Measurements from ENCODE around the gene PEX14.
"Not testable (repeated sequence)": the region's sequence is repeated elsewhere in the genome, so short reads cannot be mapped to it uniquely, and the experiment has no call there.

PEX14 gene

DNA sequence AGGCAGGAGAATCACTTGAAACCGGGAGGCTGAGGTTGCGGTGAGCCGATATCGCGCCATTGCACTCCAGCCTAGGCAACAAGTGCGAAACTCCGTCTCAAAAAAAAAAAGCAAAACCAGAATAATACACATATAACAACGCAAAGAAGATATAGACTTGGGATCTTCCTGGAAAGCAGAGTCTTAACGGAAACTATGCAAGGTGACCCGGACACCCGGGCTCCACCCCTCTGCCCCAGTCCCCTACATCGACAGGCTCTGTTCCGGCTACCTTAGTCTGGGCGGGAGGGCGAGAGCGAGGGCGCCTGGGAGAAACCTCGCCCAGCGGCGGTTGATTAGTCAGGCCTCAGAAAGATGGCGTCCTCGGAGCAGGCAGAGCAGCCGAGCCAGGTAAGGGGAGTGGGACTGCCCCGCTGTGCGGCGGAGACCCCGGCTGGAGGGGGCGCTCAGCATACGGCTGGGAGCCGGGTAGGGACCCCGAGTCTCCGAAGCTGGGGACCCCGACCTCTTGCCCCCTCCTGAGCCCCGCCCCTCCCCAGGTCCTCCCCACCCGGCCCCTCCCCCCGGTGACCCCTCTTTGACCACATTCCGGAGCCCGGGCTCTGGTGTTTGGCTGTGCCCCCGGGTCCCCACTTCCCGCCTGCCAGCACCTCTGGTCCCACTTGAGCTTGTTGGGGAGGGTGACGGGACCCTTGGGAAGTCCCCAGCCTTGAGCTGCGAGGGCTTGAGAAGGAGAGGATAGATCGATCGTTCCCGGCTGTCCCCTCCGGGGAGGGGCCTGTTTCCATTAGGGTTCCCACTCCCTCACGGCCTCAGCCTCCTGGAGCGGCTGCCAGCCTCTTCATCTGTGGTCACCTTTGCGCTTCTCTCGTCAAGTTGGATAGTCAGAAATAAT lies at the start of gene PEX14:
PEX14 (plus strand) TSS at position 338 of the 895 bp plus-strand sequence; CDS start at position 355, 17 bp downstream.
- peak; percentile 75 for DNase-seq (ENCODE audit: low spot score)

DNA sequence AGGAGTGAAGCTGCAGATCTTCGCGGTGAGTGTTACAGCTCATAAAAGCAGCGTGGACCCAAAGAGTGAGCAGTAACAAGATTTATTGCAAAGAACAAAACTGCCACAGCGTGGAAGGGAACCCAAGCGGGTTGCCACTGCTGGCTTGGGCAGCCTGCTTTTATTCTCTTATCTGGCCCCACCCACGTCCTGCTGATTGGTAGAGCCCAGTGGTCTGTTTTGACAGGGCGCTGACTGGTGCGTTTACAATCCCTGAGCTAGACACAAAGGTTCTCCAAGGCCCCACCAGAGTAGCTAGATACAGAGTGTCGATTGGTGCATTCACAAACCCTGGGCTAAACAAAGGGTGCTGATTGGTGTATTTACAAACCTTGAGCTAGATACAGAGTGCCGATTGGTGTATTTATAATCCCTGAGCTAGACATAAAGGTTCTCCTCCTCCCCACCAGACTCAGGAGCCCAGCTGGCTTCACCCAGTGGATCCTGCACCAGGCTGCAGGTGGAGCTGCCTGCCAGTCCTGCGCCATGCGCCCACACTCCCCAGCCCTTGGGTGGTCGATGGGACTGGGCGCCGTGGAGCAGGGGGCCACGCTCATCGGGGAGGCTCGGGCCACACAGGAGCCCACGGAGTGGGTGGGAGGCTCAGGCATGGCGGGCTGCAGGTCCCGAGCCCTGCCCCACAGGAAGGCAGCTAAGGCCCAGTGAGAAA lies 48.8 kb upstream of the PEX14 start:
- DNase-seq (ENCODE audit: low spot score), result not testable (repeated sequence)

DNA sequence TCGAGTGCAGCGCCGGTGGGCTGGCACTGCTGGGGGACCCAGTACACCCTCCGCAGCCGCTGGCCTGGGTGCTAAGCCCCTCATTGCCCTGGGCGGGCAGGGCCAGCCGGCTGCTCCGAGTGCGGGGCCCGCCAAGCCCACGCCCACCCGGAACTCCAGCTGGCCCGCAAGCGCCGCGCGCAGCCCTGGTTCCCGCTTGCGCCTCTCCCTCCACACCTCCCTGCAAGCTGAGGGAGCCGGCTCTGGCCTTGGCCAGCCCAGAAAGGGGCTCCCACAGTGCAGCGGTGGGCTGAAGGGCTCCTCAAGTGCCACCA lies 48.3 kb upstream of the PEX14 start:
- DNase-seq (ENCODE audit: low spot score), result not testable (repeated sequence)

DNA sequence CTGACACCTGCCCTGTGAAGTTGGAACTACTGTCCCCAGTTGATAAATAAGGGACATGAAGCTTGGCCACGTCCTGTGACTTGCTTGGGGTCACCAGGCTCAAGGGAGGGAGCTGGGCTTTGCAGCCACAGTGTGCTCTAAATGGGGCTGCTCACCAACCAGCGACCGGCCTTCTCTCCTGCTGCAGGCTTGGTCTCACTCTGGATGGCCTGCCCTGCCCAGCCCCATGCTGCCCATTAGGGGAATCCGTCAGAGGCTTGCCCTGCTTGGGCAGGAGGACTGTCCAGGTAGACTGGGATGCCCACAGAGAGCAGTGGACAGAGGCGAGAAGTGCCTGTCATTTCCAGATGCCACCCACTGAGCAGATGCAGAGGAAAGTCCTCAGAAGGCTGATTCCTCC lies 45.8 kb upstream of the PEX14 start:
- DNase-seq (ENCODE audit: low spot score), result no peak

DNA sequence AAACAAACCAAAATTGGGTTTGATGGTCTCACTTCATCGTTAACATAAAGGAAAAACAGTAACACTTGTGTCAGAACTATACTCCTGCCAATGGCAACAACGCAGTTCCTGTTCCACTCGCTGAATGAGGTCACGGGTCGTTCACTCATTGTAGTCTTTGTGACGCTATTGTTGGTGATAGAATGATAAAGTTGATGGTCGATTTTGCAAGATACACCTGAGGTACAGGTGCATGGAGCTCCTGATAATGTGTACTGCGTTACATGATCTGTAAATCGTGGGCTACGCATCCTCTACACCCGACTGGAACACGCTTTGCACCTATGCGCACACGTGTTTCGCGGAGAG lies 44.9 kb upstream of the PEX14 start:
- DNase-seq (ENCODE audit: low spot score), result no peak

- peak; percentile 82 for DNase-seq (ENCODE audit: low spot score)
Observed at GRCh38 chr1:10430216-10431069, 44.3 kb upstream of the PEX14 start, which contains the start of gene CENPS. CENPS (plus strand) TSS chr1:10430433; CDS start chr1:10430518, 85 bp downstream.

DNA sequence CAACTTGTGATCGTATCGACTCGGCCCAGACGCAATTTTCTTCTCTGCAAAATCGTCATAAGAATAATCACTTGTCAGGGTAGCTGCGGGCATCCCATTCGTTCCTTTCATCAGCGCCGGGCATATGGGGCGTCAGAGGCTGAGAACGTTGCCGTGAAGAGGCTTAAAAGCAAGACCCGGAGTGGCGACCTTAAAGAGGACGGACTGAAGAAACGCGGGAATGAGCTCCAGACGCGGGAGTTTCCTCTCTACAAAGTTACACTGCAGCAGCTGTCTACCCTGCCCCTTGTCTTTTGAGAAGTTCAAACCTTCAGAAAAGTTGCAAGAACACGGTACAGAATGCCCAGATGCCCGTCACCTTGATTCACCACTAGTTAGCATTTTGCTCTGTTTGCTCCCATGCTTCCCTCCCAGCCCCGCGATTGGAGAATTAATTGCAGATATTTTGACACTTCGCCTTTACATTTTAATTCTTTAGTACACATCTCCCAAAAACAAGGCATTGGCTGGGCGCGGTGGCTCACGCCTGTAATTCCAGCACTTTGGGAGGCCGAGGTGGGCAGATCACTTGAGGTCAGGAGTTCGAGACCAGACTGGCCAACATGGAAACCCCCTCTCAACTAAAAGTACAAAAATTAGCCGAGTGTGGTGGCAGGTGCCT lies 43.5 kb upstream of the PEX14 start:
- DNase-seq (ENCODE audit: low spot score), result no peak

DNA sequence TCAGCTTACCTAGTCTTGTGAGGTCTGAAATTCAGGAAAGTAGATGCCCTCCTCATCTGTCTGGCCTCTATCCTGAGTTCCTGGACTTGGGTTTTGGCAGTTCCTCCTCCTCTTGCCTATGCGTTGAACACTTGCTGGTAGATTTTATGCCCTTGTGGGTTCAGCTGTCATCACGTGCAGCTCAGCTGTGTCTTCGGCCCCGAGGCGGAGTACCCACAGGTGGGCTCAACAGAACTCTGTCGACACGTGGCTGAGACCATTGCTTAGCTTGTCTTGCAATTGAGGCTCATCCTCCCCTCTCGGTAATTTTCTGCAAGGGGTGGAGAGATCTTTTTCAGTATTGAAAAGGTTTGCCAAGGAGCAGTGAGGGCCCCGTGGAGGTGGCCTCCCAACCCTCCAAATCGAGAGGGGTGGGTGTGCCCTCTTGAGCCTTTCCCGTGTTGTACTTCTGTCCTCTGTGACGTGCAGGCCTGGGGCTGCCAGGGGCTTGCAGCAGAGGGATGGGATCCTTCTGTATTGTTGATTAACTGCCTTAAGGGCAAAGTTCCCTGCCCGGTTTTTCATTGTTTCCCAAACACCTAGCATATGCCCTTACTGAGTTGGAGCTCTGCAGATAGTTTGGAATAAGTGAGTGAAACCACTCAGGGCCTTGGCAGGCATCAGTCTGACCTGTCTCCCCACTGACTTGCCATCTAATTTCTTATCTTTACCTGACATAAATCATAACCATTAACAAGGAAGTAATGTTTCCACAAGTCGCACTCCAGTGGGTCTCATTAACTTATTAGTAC lies 41.6 kb upstream of the PEX14 start:
- no peak for DNase-seq (ENCODE audit: low spot score)

DNA sequence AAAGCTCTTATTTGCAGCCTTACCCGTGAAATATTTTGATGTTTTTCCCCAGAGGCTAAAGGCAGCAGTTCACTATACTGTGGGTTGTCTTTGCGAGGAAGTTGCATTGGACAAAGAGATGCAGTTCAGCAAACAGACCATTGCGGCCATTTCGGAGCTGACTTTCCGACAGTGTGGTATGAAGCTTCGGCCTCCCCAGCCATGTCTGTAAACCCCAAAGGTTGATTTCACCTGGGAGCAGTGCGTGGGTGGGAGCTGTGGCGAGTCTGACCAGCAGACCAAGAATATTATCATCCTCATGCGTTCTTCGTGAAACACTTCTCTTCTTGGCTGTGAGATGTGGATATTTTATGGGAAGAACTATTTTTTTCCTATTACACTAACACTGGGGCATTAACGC lies 41.0 kb upstream of the PEX14 start:
- no peak for DNase-seq (ENCODE audit: low spot score)

DNA sequence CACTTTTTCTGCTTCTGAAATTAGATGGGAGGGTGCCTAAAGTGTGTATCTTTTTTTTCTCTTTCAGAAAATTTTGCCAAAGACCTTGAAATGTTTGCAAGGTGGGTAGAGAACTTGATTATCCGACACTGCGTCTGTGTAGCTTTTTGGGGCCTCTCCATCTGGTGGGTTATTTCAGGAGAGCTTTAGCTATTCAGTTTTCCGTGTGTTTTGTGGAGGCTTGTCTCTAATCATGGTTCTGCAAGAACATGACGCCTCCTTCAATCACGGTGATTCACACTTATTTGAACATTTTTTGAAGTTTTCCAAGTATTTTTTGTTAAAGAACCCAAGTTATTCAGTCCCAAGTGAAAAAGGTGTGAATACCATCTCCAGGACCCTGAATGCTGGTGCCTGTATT lies 40.2 kb upstream of the PEX14 start:
- DNase-seq (ENCODE audit: low spot score), result no peak

GRCh38 chr1:10437052-10437451 lies 37.7 kb upstream of the PEX14 start:
- no peak for DNase-seq (ENCODE audit: low spot score)

- DNase-seq (ENCODE audit: low spot score), result no peak
Observed at GRCh38 chr1:10438677-10439163, 36.0 kb upstream of the PEX14 start.

GRCh38 chr1:10440305-10440704 lies 34.4 kb upstream of the PEX14 start:
- no peak for DNase-seq (ENCODE audit: low spot score)

DNA sequence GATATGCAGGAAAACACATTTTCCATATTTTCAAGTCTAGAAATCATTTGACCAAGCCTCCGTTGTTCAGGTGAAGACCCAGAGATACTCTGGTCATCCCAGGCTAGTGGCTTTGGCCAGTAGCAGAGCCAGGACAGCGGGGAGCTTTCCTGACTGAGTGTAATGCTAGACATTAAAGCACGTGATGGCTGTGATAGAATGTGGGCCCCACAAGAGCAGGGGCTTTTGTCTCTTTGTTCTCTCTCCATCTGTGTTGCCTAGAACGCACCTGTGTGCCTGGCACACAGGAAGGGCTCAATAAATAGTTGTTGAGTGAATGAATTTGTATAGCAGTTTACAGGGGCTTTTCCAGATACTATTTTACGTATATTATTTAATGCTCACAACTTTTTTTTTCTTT lies 34.0 kb upstream of the PEX14 start:
- no peak for DNase-seq (ENCODE audit: low spot score)

DNA sequence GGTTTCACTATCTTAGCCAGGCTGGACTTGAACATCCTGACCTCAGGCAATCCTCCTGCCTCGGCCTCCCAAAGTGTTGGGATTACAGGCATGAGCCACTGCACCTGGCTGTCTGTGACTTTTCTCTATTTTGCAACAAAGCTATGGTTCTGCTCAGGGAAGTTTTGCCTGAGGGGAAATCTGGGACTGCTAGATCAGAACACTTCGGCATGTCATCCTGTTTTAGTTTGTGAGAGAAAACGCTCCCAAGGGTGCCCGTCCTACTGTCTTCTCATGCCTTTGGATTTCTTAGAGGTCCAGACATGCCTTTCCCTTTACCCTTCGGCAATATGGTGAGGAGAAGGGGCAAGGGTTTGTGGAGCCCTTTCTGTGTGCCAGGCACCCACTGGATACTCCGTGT lies 30.5 kb upstream of the PEX14 start:
- DNase-seq (ENCODE audit: low spot score), result no peak

- DNase-seq (ENCODE audit: low spot score), result no peak
Observed at GRCh38 chr1:10444795-10445397, 29.9 kb upstream of the PEX14 start.

- no peak for DNase-seq (ENCODE audit: low spot score)
Observed at GRCh38 chr1:10446790-10447422, 27.8 kb upstream of the PEX14 start.

DNA sequence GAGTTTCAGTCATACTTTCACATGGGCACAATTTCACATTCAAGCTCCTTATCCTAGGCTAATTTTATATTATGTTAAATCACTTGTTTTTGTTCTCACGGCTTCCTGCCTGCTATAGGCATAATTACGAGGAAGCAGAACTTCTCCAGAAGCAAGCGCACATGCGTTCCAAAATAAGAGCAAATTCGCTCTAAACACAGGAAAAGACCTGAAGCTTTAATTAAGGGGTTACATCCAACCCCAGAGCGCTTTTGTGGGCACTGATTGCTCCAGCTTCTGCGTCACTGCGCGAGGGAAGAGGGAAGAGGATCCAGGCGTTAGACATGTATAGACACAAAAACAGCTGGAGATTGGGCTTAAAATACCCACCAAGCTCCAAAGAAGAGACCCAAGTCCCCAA lies 25.0 kb upstream of the PEX14 start, which contains the start of gene CORT:
CORT (plus strand) TSS at position 281 of the 400 bp plus-strand sequence. CDS start 193 bp downstream, outside the sequence.
- no peak for DNase-seq (ENCODE audit: low spot score)

- DNase-seq (ENCODE audit: low spot score), result no peak
Observed at GRCh38 chr1:10450156-10450814, 24.5 kb upstream of the PEX14 start.
